Measurements from ENCODE around the gene VSTM4.

DNA sequence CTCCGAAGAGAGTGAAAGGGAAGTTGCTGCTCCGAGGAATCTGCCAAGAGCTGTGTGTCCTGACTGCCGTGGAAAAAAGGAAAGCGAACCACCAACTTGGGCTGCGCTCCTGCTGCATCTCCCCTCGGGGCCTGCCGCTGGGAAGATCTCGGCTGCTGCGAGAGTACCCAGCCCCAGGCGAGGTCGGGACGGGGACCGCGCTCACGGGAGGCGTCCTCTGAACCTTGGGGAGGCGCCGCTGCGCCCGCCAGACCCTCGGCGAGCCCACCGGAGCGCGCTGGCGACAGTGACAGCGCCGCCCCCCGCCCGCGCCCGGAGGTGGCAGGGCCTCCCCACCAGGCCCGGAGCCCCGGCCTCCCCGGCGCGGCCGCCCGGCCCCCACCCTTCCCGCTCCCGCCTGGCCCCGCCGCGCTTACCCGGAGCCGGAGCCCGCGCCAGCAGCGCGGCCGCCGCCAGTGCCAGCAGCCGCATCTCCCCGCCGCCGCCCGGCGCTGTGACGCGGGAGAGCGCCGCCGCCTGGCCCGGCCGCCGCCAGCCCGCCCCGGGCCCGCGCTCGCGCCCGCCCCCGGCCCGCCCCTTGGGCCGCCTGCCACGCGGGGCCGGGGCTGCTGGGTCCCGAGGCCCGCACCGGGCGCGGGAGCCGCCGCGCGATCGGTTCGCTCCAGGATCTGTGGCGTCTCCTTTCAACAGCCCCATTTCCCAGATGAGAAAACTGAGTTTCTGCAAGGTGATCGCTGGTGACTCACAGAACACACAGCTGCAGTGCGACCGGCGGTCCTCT, at the start of gene VSTM4:
- TF ChIP-seq, protein P1, sequence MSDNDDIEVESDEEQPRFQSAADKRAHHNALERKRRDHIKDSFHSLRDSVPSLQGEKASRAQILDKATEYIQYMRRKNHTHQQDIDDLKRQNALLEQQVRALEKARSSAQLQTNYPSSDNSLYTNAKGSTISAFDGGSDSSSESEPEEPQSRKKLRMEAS (IDR thresholded peaks at IDR 0.05): no peak
- TF ChIP-seq, protein P2, sequence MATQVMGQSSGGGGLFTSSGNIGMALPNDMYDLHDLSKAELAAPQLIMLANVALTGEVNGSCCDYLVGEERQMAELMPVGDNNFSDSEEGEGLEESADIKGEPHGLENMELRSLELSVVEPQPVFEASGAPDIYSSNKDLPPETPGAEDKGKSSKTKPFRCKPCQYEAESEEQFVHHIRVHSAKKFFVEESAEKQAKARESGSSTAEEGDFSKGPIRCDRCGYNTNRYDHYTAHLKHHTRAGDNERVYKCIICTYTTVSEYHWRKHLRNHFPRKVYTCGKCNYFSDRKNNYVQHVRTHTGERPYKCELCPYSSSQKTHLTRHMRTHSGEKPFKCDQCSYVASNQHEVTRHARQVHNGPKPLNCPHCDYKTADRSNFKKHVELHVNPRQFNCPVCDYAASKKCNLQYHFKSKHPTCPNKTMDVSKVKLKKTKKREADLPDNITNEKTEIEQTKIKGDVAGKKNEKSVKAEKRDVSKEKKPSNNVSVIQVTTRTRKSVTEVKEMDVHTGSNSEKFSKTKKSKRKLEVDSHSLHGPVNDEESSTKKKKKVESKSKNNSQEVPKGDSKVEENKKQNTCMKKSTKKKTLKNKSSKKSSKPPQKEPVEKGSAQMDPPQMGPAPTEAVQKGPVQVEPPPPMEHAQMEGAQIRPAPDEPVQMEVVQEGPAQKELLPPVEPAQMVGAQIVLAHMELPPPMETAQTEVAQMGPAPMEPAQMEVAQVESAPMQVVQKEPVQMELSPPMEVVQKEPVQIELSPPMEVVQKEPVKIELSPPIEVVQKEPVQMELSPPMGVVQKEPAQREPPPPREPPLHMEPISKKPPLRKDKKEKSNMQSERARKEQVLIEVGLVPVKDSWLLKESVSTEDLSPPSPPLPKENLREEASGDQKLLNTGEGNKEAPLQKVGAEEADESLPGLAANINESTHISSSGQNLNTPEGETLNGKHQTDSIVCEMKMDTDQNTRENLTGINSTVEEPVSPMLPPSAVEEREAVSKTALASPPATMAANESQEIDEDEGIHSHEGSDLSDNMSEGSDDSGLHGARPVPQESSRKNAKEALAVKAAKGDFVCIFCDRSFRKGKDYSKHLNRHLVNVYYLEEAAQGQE (IDR thresholded peaks at IDR 0.05; ENCODE audit: low read depth): no peak
- no peak for TF ChIP-seq CEBPB (IDR thresholded peaks at IDR 0.05)
- no peak for TF ChIP-seq TEAD4 (IDR thresholded peaks at IDR 0.05)
- no peak for TF ChIP-seq EGR1 (IDR thresholded peaks at IDR 0.05)
- 0 out of 2 replicates have a peak, but pooled peaks have one; percentile 29 for TF ChIP-seq ZBTB7A (IDR thresholded peaks at IDR 0.05; ENCODE audit: low read depth)
- no peak for TF ChIP-seq EP300 (IDR thresholded peaks at IDR 0.05; ENCODE audit: borderline replicate concordance)
- TF ChIP-seq YY1 (IDR thresholded peaks at IDR 0.05; ENCODE audit: low read depth): no peak
- TF ChIP-seq FOXM1 (IDR thresholded peaks at IDR 0.05; ENCODE audit: borderline replicate concordance, low read depth): no peak
- TF ChIP-seq TCF12 (IDR thresholded peaks at IDR 0.05; ENCODE audit: low read depth): no peak
- no peak for TF ChIP-seq TAF1 (IDR thresholded peaks at IDR 0.05; ENCODE audit: low read depth)

Measured in Ishikawa (cell line).